K562 (cell line): Measurements from ENCODE around the gene FRMD5. TPM values are rescaled to one million over a fixed set of nuclear protein-coding genes. Genes with fewer than 3 reads are reported as not detected.

ENCODE experiments used
- DACH1 ChIP-seq: fragments of 450-650 bp; IDR thresholded peaks from 2 replicates; pipeline ENCODE4 v1.6.1; 2018; ENCODE audit not compliant: partially characterized antibody
- E2F1 ChIP-seq: sonication (generic); formaldehyde crosslinking; IDR thresholded peaks from 2 replicates; pipeline ENCODE4 v1.8.1; 2023; ENCODE audit warnings: mild to moderate bottlenecking, missing genetic modification reagents, moderate library complexity
- KDM4B ChIP-seq, 2 experiments: fragments of 450-650 bp in 1 of 2; sonication (generic) in 1 of 2; IDR thresholded peaks; 2 replicates each; pipeline ENCODE4 v1.6.1; 2016 to 2017; ENCODE audit warnings: borderline replicate concordance in 2 of 2, antibody characterized with exemption in 1 of 2, low read depth in 1 of 2, mild to moderate bottlenecking in 1 of 2
- TEAD2 ChIP-seq: fragments of 450-650 bp; IDR thresholded peaks from 2 replicates; pipeline ENCODE4 v1.6.1; 2016; ENCODE audit warnings: missing genetic modification characterization, control low read depth, missing compliant biosample characterization
- ZBTB9 ChIP-seq: fragments of 450-650 bp; formaldehyde crosslinking; IDR thresholded peaks from 2 replicates; pipeline ENCODE4 v1.4.0; 2020; ENCODE audit warnings: mild to moderate bottlenecking, moderate library complexity
- ZNF121 ChIP-seq: sonication (generic); formaldehyde crosslinking; conservative IDR thresholded peaks from 2 replicates; pipeline ENCODE4 v1.8.0; 2022; ENCODE audit warnings: missing genetic modification reagents
- ZNF280A ChIP-seq: fragments of 450-650 bp; IDR thresholded peaks from 2 replicates; pipeline ENCODE4 v1.6.1; 2018; ENCODE audit warnings: mild to moderate bottlenecking, low read depth; ENCODE audit not compliant: partially characterized antibody
- ZNF354B ChIP-seq: fragments of 250-450 bp; sonication (Bioruptor Pico); IDR thresholded peaks from 2 replicates; pipeline ENCODE4 v1.4.0; 2020
- ZNF395 ChIP-seq: fragments of 200-800 bp; sonication (Bioruptor generic); IDR thresholded peaks from 2 replicates; pipeline ENCODE4 v1.6.1; 2017; ENCODE audit warnings: missing genetic modification characterization, missing compliant biosample characterization
- polyA plus RNA-seq, 8 experiments: library from polyadenylated mRNA; depleted of rRNA in 4 of 8; stranded (reverse) in 5 of 8; unstranded in 3 of 8; fragments of >200 nt; fragmentation: Nextera tagmentation in 2 of 8; fragmentation: Illumina TruSeq in 1 of 8; extraction: Ambion mirVana in 2 of 8; extraction: Trizol in 1 of 8; gene quantifications; 2 replicates each; pipeline versions ENCODE4 v1.2.1 to v1.2.3, GENCODE V29; 2011 to 2014; ENCODE audit warnings: inconsistent platforms in 1 of 8, missing spikeins in 1 of 8
- total RNA-seq, 7 experiments: library from RNA; depleted of rRNA in 6 of 7; stranded (reverse); fragments of >200 nt in 6 of 7; fragmentation: Illumina TruSeq in 2 of 7; extraction: Trizol in 2 of 7; gene quantifications; 2 replicates each; pipeline versions ENCODE4 v1.2.1 to v1.2.3, GENCODE V29; 2011 to 2021; ENCODE audit warnings: low replicate concordance in 1 of 7

FRMD5 gene
- total and polyA plus RNA-seq, 9 of the 15 experiments (the other 6 are each of a cell fraction or from before 2014, with no cell fraction given): 0.13 to 0.38 TPM; not detected in 7

GRCh38 chr15:44038755-44039191 is 156.3 kb downstream of the FRMD5 start (continued):
- TF ChIP-seq E2F1 (CRISPR knock-in tag) (no peak), ZBTB9 (CRISPR knock-in tag) (no peak), ZNF121 (CRISPR knock-in tag) (no peak), ZNF395 (CRISPR knock-in tag) (no peak), KDM4B (IDR thresholded peaks at IDR 0.05; ENCODE audit: borderline replicate concordance in 2 of 2, low read depth in 1 of 2) (no peak), DACH1 (no peak), TEAD2 (tag) (no peak), ZNF280A (no peak), ZNF354B (no peak)
- TF ChIP-seq, all 486 proteins: peak for 0
